ENCODE results near the gene KRT2.

- TF ChIP-seq POLR2A (IDR thresholded peaks at IDR 0.05) (no peak), CTCF (IDR thresholded peaks at IDR 0.05) (no peak)
These were observed 20.4 kb upstream of the KRT2 start for GRCh38 chr12:52672321-52672933.
